Keratinocyte (primary cell): ENCODE results near the gene NAMPT.

Experiments
- CTCF ChIP-seq, 3 experiments: IDR thresholded peaks in 1 of 3; conservative IDR thresholded peaks in 1 of 3; optimal IDR thresholded peaks in 1 of 3; 2 replicates in 2 of 3; 3 replicates in 1 of 3; pipeline versions ENCODE3 to v1.5.1; 2011; ENCODE audit warnings: low read length in 3 of 3, mild to moderate bottlenecking in 3 of 3, moderate library complexity in 2 of 3, control low read depth in 1 of 3, inconsistent platforms in 1 of 3; ENCODE audit not compliant: insufficient read depth in 2 of 3; ENCODE audit errors: extremely low read depth in 1 of 3
- EZH2 ChIP-seq: IDR thresholded peaks from one replicate; pipeline ENCODE4 v1.6.1; 2012; ENCODE audit warnings: inconsistent platforms, mild to moderate bottlenecking, low read length, moderate library complexity

GRCh38 chr7:106304568-106304967, 19.8 kb upstream of the NAMPT start:
- TF ChIP-seq CTCF (optimal IDR thresholded peaks at IDR 0.05 in 1 of 3, IDR thresholded peaks at IDR 0.05 in 1 of 3, conservative IDR thresholded peaks at IDR 0.05 in 1 of 3; ENCODE audit: extremely low read depth in 1 of 3, insufficient read depth in 2 of 3, low read length in 3 of 3) (no peak), EZH2 (no peak)
